ENCODE data around the gene PPRC1. TPM values are rescaled to one million over a fixed set of nuclear protein-coding genes. Genes with fewer than 3 reads are reported as not detected.

Gene PPRC1
- total and polyA plus RNA-seq, 4 donors = 4.9 to 10.1 (median 8.7) TPM

- no peaks in the 10 kb centered on the region for H3K27me3 ChIP-seq (ENCODE audit: control insufficient read depth in 4 of 4, insufficient read depth in 4 of 4, low read length in 3 of 4)
- no peaks in the 10 kb centered on the region for H3K9me3 ChIP-seq (ENCODE audit: control insufficient read depth in 4 of 4, low read length in 3 of 4)
- no peaks in the 10 kb centered on the region for H3K36me3 ChIP-seq (ENCODE audit: control insufficient read depth in 4 of 4, insufficient read depth in 3 of 4, low read depth in 1 of 4, low read length in 3 of 4)
- H3K4me3 ChIP-seq (ENCODE audit: low read depth in 1 of 3, low read length in 3 of 3) = no peak overlapping the region
- H3K4me1 ChIP-seq (ENCODE audit: control insufficient read depth in 4 of 4, insufficient read depth in 4 of 4, low read length in 3 of 4) = no peaks in the 10 kb centered on the region
- no peak overlapping the region for H3K27ac ChIP-seq (ENCODE audit: low read depth in 1 of 2, low read length in 2 of 2)
- TF ChIP-seq RAD21 (IDR thresholded peaks at IDR 0.05) (no peak), NR2F2 (IDR thresholded peaks at IDR 0.05) (no peak), MAX (IDR thresholded peaks at IDR 0.05) (no peak), RXRA (IDR thresholded peaks at IDR 0.05) (no peak), JUND (IDR thresholded peaks at IDR 0.05) (no peak), FOXA1 (IDR thresholded peaks at IDR 0.05) (no peak), TAF1 (conservative IDR thresholded peaks at IDR 0.05) (no peak), HNF4G (IDR thresholded peaks at IDR 0.05) (no peak), HNF4A (conservative IDR thresholded peaks at IDR 0.05) (no peak), SP1 (IDR thresholded peaks at IDR 0.05) (no peak), CTCF (IDR thresholded peaks at IDR 0.05; ENCODE audit: low read depth, low read length, missing input control) (no peak), ATF3 (IDR thresholded peaks at IDR 0.05) (no peak), EGR1 (IDR thresholded peaks at IDR 0.05; ENCODE audit: low read depth in 2 of 2) (no peak), REST (IDR thresholded peaks at IDR 0.05) (no peak)
- H3K9ac ChIP-seq (ENCODE audit: low read depth in 1 of 2, low read length in 2 of 2) = no peak overlapping the region
- no peak for DNase-seq (ENCODE audit: low spot score)
- WGBS = 88% methylated on average over 3 of the region's 3 CpGs
These were observed 49.3 kb upstream of the PPRC1 start for GRCh38 chr10:102083541-102083940.

- DNase-seq (ENCODE audit: low spot score) = no peak
- no peaks in the 10 kb centered on the region for H3K9me3 ChIP-seq (ENCODE audit: control insufficient read depth in 4 of 4, low read length in 3 of 4)
- 92% methylated on average over 3 of the region's 3 CpGs for WGBS
These were observed 47.5 kb upstream of the PPRC1 start for GRCh38 chr10:102085336-102085735.

More at GRCh38 chr10:102085336-102085735, 47.5 kb upstream of the PPRC1 start:
- H3K27ac ChIP-seq (ENCODE audit: low read depth in 1 of 2, low read length in 2 of 2) = no peak overlapping the region
- H3K9ac ChIP-seq (ENCODE audit: low read depth in 1 of 2, low read length in 2 of 2) = no peak overlapping the region
- no peaks in the 10 kb centered on the region for H3K36me3 ChIP-seq (ENCODE audit: control insufficient read depth in 4 of 4, insufficient read depth in 3 of 4, low read depth in 1 of 4, low read length in 3 of 4)
- TF ChIP-seq REST (IDR thresholded peaks at IDR 0.05) (no peak), SP1 (IDR thresholded peaks at IDR 0.05) (no peak), RAD21 (IDR thresholded peaks at IDR 0.05) (no peak), NR2F2 (IDR thresholded peaks at IDR 0.05) (no peak), HNF4A (conservative IDR thresholded peaks at IDR 0.05) (no peak), ZBTB33 (IDR thresholded peaks at IDR 0.05) (no peak), FOXA1 (IDR thresholded peaks at IDR 0.05) (no peak), JUND (IDR thresholded peaks at IDR 0.05) (no peak), RXRA (IDR thresholded peaks at IDR 0.05) (no peak)
- H3K4me3 ChIP-seq (ENCODE audit: low read depth in 1 of 3, low read length in 3 of 3) = no peak overlapping the region
- no peaks in the 10 kb centered on the region for H3K4me1 ChIP-seq (ENCODE audit: control insufficient read depth in 4 of 4, insufficient read depth in 4 of 4, low read length in 3 of 4)
- no peaks in the 10 kb centered on the region for H3K27me3 ChIP-seq (ENCODE audit: control insufficient read depth in 4 of 4, insufficient read depth in 4 of 4, low read length in 3 of 4)
